ENCODE measurements around the gene MYO5A.

DNA sequence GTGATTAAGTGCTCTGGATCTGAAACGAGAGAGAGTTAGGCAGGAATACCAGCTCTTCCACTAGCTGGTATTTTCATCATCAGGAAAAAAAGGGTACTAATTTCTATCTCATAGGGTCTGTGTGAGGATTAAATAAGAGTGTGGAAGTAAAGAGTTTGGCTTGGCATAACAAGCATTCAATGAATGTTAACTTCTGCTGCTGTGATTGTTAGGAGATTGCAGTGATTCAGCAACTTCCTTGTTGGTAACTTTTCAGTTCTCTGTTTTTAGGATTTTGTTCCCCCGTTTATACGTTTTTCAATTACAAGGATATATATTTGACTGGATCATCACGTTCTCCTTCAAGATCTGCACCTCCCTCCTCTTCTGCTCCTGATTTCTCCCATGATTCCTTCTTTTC is 167.2 kb downstream of the MYO5A start:
- TF ChIP-seq, protein P1, sequence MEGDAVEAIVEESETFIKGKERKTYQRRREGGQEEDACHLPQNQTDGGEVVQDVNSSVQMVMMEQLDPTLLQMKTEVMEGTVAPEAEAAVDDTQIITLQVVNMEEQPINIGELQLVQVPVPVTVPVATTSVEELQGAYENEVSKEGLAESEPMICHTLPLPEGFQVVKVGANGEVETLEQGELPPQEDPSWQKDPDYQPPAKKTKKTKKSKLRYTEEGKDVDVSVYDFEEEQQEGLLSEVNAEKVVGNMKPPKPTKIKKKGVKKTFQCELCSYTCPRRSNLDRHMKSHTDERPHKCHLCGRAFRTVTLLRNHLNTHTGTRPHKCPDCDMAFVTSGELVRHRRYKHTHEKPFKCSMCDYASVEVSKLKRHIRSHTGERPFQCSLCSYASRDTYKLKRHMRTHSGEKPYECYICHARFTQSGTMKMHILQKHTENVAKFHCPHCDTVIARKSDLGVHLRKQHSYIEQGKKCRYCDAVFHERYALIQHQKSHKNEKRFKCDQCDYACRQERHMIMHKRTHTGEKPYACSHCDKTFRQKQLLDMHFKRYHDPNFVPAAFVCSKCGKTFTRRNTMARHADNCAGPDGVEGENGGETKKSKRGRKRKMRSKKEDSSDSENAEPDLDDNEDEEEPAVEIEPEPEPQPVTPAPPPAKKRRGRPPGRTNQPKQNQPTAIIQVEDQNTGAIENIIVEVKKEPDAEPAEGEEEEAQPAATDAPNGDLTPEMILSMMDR (IDR thresholded peaks at IDR 0.05), result no peak
- no peak for TF ChIP-seq EZH2 (IDR thresholded peaks at IDR 0.05; ENCODE audit: borderline replicate concordance, insufficient read depth, low read depth, low read length, poor library complexity, severe bottlenecking)

Measured in B cell (primary cell).